Neural progenitor cell (in vitro differentiated cells): ENCODE results near the gene FGF9. TPM values are rescaled to one million over a fixed set of nuclear protein-coding genes. Genes with fewer than 3 reads are reported as not detected.

ENCODE experiments used
- DNase-seq: peaks from one replicate; pipeline ENCODE4 v3.0.0-alpha.2; 2016; ENCODE audit warnings: low spot score
- H2AFZ ChIP-seq: fragments of 200-600 bp; sonication (generic); replicated peaks from 2 replicates; pipeline ENCODE4 v1.6.1; 2016; ENCODE audit warnings: antibody characterized with exemption
- H3F3A ChIP-seq: fragments of 200-600 bp; sonication (generic); 2 replicates; pipeline ENCODE4 v1.6.1; 2016; ENCODE audit warnings: antibody characterized with exemption, low read depth
- H3K27ac ChIP-seq: fragments of 200-600 bp; sonication (generic); 2 replicates; pipeline ENCODE4 v1.5.1; 2016; ENCODE audit warnings: mild to moderate bottlenecking
- H3K27me3 ChIP-seq: fragments of 200-600 bp; sonication (generic); 2 replicates; pipeline ENCODE4 v1.6.1; 2016; ENCODE audit warnings: mild to moderate bottlenecking, moderate library complexity
- H3K36me3 ChIP-seq: fragments of 200-600 bp; sonication (generic); 2 replicates; pipeline ENCODE4 v1.5.1; 2016
- H3K4me1 ChIP-seq: fragments of 200-600 bp; sonication (generic); 2 replicates; pipeline ENCODE4 v1.6.1; 2016; ENCODE audit warnings: mixed run types
- H3K4me2 ChIP-seq: fragments of 200-600 bp; sonication (generic); 2 replicates; pipeline ENCODE4 v1.6.1; 2016
- H3K4me3 ChIP-seq: fragments of 200-600 bp; sonication (generic); 2 replicates; pipeline ENCODE4 v1.5.1; 2016
- H3K79me2 ChIP-seq: fragments of 200-600 bp; sonication (generic); 2 replicates; pipeline ENCODE4 v1.6.1; 2016; ENCODE audit warnings: low read depth
- H3K9ac ChIP-seq: fragments of 200-600 bp; sonication (generic); 2 replicates; pipeline ENCODE4 v1.6.1; 2016
- H3K9me3 ChIP-seq: fragments of 200-600 bp; sonication (generic); 2 replicates; pipeline ENCODE4 v1.5.1; 2016; ENCODE audit warnings: low read depth
- H4K20me1 ChIP-seq: fragments of 200-600 bp; sonication (generic); 2 replicates; pipeline ENCODE4 v1.6.1; 2016; ENCODE audit warnings: low read depth
- H3K27ac Mint-ChIP-seq: 3 replicates; pipeline ENCODE4 v1.8.0; 2021; ENCODE audit warnings: mixed read lengths
- H3K27me3 Mint-ChIP-seq: 2 replicates; pipeline ENCODE4 v1.8.0; 2022; ENCODE audit warnings: low read depth, mild to moderate bottlenecking, inconsistent platforms, moderate library complexity, mixed read lengths; ENCODE audit not compliant: insufficient read depth
- H3K36me3 Mint-ChIP-seq: 3 replicates; pipeline ENCODE4 v1.8.0; 2021; ENCODE audit warnings: mixed read lengths
- H3K4me1 Mint-ChIP-seq: 3 replicates; pipeline ENCODE4 v1.8.0; 2021; ENCODE audit warnings: mixed read lengths
- H3K4me3 Mint-ChIP-seq: 3 replicates; pipeline ENCODE4 v1.8.0; 2021; ENCODE audit warnings: mild to moderate bottlenecking, moderate library complexity, mixed read lengths
- H3K9me3 Mint-ChIP-seq: 3 replicates; pipeline ENCODE4 v1.8.0; 2020; ENCODE audit warnings: mixed read lengths
- EZH2 ChIP-seq: fragments of 200-600 bp; sonication (generic); IDR thresholded peaks from 2 replicates; pipeline ENCODE4 v1.6.1; 2017; ENCODE audit warnings: antibody characterized with exemption, mild to moderate bottlenecking, moderate library complexity
- EZH2phosphoT487 ChIP-seq: fragments of 200-600 bp; sonication (generic); IDR thresholded peaks from 2 replicates; pipeline ENCODE4 v1.6.1; 2017; ENCODE audit warnings: antibody characterized with exemption
- total RNA-seq: library from RNA; depleted of rRNA; stranded (reverse); fragments of >200 nt; gene quantifications from 2 replicates; pipeline ENCODE4 v1.2.3, GENCODE V29; 2015; ENCODE audit warnings: low replicate concordance
- TF ChIP-seq, protein P1 (sequence below): fragments of 200-600 bp; sonication (generic); IDR thresholded peaks from 2 replicates; pipeline ENCODE4 v1.5.1; 2017; ENCODE audit warnings: antibody characterized with exemption, mild to moderate bottlenecking

FGF9 gene
- total RNA-seq, 1 donor from 2014 or later = 2.1 TPM

DNA sequence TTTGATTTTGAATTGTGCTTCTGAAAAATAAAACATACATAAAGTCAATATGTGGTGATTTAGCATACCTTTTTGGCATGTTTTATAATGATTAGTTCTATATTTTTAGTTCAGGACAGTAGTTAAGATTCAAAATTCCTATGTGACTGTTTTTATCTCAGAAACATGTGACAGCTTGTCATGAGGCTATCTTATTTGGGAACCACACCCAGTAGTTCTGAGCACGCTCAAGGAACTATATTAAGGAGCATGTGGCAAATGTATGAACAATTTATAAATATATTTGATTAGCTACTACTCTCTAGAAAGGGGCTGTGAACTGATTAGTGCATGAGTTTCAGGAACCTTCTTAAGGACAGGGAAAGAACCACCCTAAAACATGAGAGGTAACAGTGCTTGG is 38.8 kb downstream of the FGF9 start:
- Mint-ChIP-seq H3K4me1 (no peaks in the 10 kb centered on the region), H3K27ac (no peak overlapping the region), H3K36me3 (no peaks in the 10 kb centered on the region), H3K9me3 (peaks cover 12% of the 10 kb centered on the region), H3K27me3 (peaks cover 3% of the 10 kb centered on the region), H3K4me3 (no peak overlapping the region)
- no peaks in the 10 kb centered on the region for H3K79me2 ChIP-seq
- no peak overlapping the region for H3K4me2 ChIP-seq
- H3K4me1 ChIP-seq = no peaks in the 10 kb centered on the region
- no peak overlapping the region for H3K4me3 ChIP-seq
- H2AFZ ChIP-seq = no peak overlapping the region
- H3K9me3 ChIP-seq = no peaks in the 10 kb centered on the region
- no peaks in the 10 kb centered on the region for H4K20me1 ChIP-seq
- TF ChIP-seq EZH2phosphoT487 = no peak
- TF ChIP-seq EZH2 = no peak
- H3K36me3 ChIP-seq = no peaks in the 10 kb centered on the region
- no peaks in the 10 kb centered on the region for H3F3A ChIP-seq
- H3K9ac ChIP-seq = no peak overlapping the region
- no peak overlapping the region for H3K27ac ChIP-seq
- no peaks in the 10 kb centered on the region for H3K27me3 ChIP-seq
- no peak for DNase-seq

DNA sequence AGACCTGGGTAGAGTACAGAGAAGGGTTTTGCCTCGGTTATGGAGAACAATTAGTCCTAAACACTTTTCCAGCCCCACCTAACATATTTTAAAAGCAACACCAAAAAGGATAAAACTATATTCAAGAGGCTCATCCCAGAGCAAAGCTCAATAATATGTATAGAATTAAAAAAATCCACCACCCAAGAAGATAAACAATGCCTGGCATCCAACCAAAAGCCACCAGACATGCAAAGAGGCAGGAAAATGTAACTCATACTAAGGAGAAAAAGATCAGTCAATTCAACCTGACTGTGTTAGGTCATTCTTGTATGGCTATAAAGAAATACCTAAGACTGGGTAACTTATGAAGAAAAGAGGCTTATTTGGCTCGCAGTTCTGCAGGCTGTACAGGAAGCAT is 39.3 kb downstream of the FGF9 start:
- TF ChIP-seq EZH2 = no peak
- no peak for TF ChIP-seq EZH2phosphoT487
- TF ChIP-seq, protein P1, sequence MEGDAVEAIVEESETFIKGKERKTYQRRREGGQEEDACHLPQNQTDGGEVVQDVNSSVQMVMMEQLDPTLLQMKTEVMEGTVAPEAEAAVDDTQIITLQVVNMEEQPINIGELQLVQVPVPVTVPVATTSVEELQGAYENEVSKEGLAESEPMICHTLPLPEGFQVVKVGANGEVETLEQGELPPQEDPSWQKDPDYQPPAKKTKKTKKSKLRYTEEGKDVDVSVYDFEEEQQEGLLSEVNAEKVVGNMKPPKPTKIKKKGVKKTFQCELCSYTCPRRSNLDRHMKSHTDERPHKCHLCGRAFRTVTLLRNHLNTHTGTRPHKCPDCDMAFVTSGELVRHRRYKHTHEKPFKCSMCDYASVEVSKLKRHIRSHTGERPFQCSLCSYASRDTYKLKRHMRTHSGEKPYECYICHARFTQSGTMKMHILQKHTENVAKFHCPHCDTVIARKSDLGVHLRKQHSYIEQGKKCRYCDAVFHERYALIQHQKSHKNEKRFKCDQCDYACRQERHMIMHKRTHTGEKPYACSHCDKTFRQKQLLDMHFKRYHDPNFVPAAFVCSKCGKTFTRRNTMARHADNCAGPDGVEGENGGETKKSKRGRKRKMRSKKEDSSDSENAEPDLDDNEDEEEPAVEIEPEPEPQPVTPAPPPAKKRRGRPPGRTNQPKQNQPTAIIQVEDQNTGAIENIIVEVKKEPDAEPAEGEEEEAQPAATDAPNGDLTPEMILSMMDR = no peak
- H3K4me3 Mint-ChIP-seq = no peak overlapping the region

DNA sequence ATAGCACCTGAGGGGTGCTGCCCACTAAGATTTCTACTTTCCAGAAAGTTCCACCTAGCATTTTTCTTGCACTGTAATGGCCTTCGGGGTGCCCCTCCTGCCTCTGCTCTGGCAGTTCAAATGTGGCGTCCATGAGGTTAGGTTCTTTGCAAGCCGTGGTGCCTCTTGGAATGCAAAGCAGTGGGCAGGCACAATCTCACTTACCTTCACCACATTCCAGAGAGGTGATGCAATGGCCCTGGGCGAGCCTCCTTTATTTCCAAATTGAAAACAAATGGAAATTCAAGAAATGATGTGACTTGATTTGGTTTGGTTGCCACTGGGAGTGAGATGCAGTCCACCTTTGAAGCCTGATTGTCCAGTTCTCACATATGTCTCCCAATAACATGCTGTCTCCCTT is 46.9 kb downstream of the FGF9 start:
- no peak overlapping the region for H3K4me3 ChIP-seq
- H3K4me1 ChIP-seq = peaks cover 6% of the 10 kb centered on the region
- H3F3A ChIP-seq = no peaks in the 10 kb centered on the region
- H3K27ac Mint-ChIP-seq = no peak overlapping the region
- H3K9ac ChIP-seq = no peak overlapping the region
- no peaks in the 10 kb centered on the region for H3K27me3 ChIP-seq
- no peaks in the 10 kb centered on the region for H3K9me3 ChIP-seq
- no peaks in the 10 kb centered on the region for H3K9me3 Mint-ChIP-seq
- H3K27ac ChIP-seq = no peak overlapping the region
- peaks cover 5% of the 10 kb centered on the region for H3K4me1 Mint-ChIP-seq
- H3K4me2 ChIP-seq = no peak overlapping the region
- peaks cover 8% of the 10 kb centered on the region for H3K27me3 Mint-ChIP-seq
- DNase-seq = peak; percentile 26
- peak overlapping the region; percentile 17 for H2AFZ ChIP-seq
- H4K20me1 ChIP-seq = no peaks in the 10 kb centered on the region
- H3K79me2 ChIP-seq = no peaks in the 10 kb centered on the region
- no peak for TF ChIP-seq EZH2phosphoT487
- TF ChIP-seq, protein P1 = no peak
- TF ChIP-seq EZH2 = no peak
- no peaks in the 10 kb centered on the region for H3K36me3 Mint-ChIP-seq
- H3K36me3 ChIP-seq = no peaks in the 10 kb centered on the region
- H3K4me3 Mint-ChIP-seq = no peak overlapping the region

More for the DNA sequence above, 39.3 kb downstream of the FGF9 start:
- H3K4me1 ChIP-seq = no peaks in the 10 kb centered on the region
- H3K4me2 ChIP-seq = no peak overlapping the region
- H3K9me3 Mint-ChIP-seq = peaks cover 12% of the 10 kb centered on the region
- no peak overlapping the region for H2AFZ ChIP-seq
- no peak overlapping the region for H3K9ac ChIP-seq
- H4K20me1 ChIP-seq = no peaks in the 10 kb centered on the region
- no peak for DNase-seq
- no peak overlapping the region for H3K27ac ChIP-seq
- H3K4me1 Mint-ChIP-seq = no peaks in the 10 kb centered on the region
- no peaks in the 10 kb centered on the region for H3K36me3 Mint-ChIP-seq
- no peaks in the 10 kb centered on the region for H3F3A ChIP-seq
- H3K27me3 ChIP-seq = no peaks in the 10 kb centered on the region
- H3K9me3 ChIP-seq = no peaks in the 10 kb centered on the region
- no peak overlapping the region for H3K4me3 ChIP-seq
- no peaks in the 10 kb centered on the region for H3K79me2 ChIP-seq
- H3K27me3 Mint-ChIP-seq = peaks cover 3% of the 10 kb centered on the region
- H3K27ac Mint-ChIP-seq = no peak overlapping the region
- H3K36me3 ChIP-seq = no peaks in the 10 kb centered on the region

DNA sequence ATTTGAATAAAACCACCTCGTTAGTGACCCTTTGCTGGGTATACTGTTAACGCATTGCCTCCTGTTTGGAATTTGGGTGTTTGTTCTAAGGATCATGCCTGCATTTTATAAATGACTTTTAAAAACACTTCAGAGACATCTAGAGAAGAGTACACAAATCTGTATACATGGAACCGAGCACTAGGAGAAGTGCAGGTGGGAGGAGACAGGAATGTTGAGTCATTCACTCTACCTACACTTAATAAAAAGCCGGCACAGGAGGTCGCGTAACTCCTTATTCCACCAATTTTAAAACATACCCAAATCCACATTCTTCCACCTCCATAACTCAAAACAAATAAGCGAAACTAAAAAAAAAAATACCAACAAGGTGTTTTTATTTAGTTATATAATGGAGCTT is 48.6 kb downstream of the FGF9 start:
- H3K36me3 Mint-ChIP-seq = no peaks in the 10 kb centered on the region
- peaks cover 5% of the 10 kb centered on the region for H3K4me1 Mint-ChIP-seq
- H3K27ac Mint-ChIP-seq = no peak overlapping the region

More for the DNA sequence above, 48.6 kb downstream of the FGF9 start:
- Histone ChIP-seq H3K9ac (no peak overlapping the region), H3K4me3 (no peak overlapping the region), H3F3A (no peaks in the 10 kb centered on the region), H3K4me2 (no peak overlapping the region), H2AFZ (no peak overlapping the region), H3K27ac (no peak overlapping the region), H3K9me3 (no peaks in the 10 kb centered on the region), H4K20me1 (no peaks in the 10 kb centered on the region), H3K4me1 (peaks cover 6% of the 10 kb centered on the region), H3K27me3 (no peaks in the 10 kb centered on the region), H3K36me3 (no peaks in the 10 kb centered on the region), H3K79me2 (no peaks in the 10 kb centered on the region)
- no peak for DNase-seq
- no peak overlapping the region for H3K4me3 Mint-ChIP-seq
- H3K27me3 Mint-ChIP-seq = peaks cover 8% of the 10 kb centered on the region
- TF ChIP-seq, protein P1 = no peak
- TF ChIP-seq EZH2phosphoT487 = no peak
- no peak for TF ChIP-seq EZH2
- H3K9me3 Mint-ChIP-seq = no peaks in the 10 kb centered on the region
